ENCODE measurements around the gene DMD. TPM values are rescaled to one million over a fixed set of nuclear protein-coding genes. Genes with fewer than 3 reads are reported as not detected.

Gene DMD
- total RNA-seq, 1 donor from 2014 or later = 23.9 TPM

GRCh38 chrX:32141841-32142240, 1069.5 kb downstream of the DMD start:
- no peak overlapping the region for H3K27ac Mint-ChIP-seq
- no peak for TF ChIP-seq CTCF (IDR thresholded peaks at IDR 0.05; ENCODE audit: unreplicated experiment)
- no peaks in the 10 kb centered on the region for H3K4me1 Mint-ChIP-seq (ENCODE audit: low read depth)
- peaks cover 20% of the 10 kb centered on the region for H3K9me3 Mint-ChIP-seq (ENCODE audit: low read depth)
- H3K27me3 Mint-ChIP-seq = no peaks in the 10 kb centered on the region
- no peak for DNase-seq (ENCODE audit: low spot score, unreplicated experiment)
- H3K4me3 Mint-ChIP-seq (ENCODE audit: low read depth) = no peak overlapping the region
- H3K36me3 Mint-ChIP-seq (ENCODE audit: insufficient read depth) = no peaks in the 10 kb centered on the region

- no peak for TF ChIP-seq CTCF (IDR thresholded peaks at IDR 0.05; ENCODE audit: unreplicated experiment)
- Mint-ChIP-seq H3K9me3 (ENCODE audit: low read depth) (peaks cover 19% of the 10 kb centered on the region), H3K27me3 (no peaks in the 10 kb centered on the region), H3K36me3 (ENCODE audit: insufficient read depth) (no peaks in the 10 kb centered on the region), H3K4me3 (ENCODE audit: low read depth) (no peak overlapping the region), H3K4me1 (ENCODE audit: low read depth) (no peaks in the 10 kb centered on the region), H3K27ac (no peak overlapping the region)
- no peak for DNase-seq (ENCODE audit: low spot score, unreplicated experiment)
Measured at GRCh38 chrX:32139476-32139875, 1071.9 kb downstream of the DMD start.

- Mint-ChIP-seq H3K27ac (no peak overlapping the region), H3K9me3 (ENCODE audit: low read depth) (peaks cover 26% of the 10 kb centered on the region), H3K4me1 (ENCODE audit: low read depth) (no peaks in the 10 kb centered on the region), H3K4me3 (ENCODE audit: low read depth) (no peak overlapping the region), H3K36me3 (ENCODE audit: insufficient read depth) (no peaks in the 10 kb centered on the region), H3K27me3 (no peaks in the 10 kb centered on the region)
- DNase-seq (ENCODE audit: low spot score, unreplicated experiment) = peak; percentile 28
- TF ChIP-seq CTCF (IDR thresholded peaks at IDR 0.05; ENCODE audit: unreplicated experiment) = no peak
Measured at GRCh38 chrX:32137525-32137924, 1073.8 kb downstream of the DMD start.

GRCh38 chrX:32126997-32127396, 1084.4 kb downstream of the DMD start:
- Mint-ChIP-seq H3K27me3 (no peaks in the 10 kb centered on the region), H3K9me3 (ENCODE audit: low read depth) (peaks cover 20% of the 10 kb centered on the region), H3K27ac (no peak overlapping the region), H3K36me3 (ENCODE audit: insufficient read depth) (no peaks in the 10 kb centered on the region), H3K4me3 (ENCODE audit: low read depth) (no peak overlapping the region), H3K4me1 (ENCODE audit: low read depth) (peaks cover 2% of the 10 kb centered on the region)
- no peak for TF ChIP-seq CTCF (IDR thresholded peaks at IDR 0.05; ENCODE audit: unreplicated experiment)
- DNase-seq (ENCODE audit: low spot score, unreplicated experiment) = no peak

- no peak for DNase-seq (ENCODE audit: low spot score, unreplicated experiment)
- H3K4me3 Mint-ChIP-seq (ENCODE audit: low read depth) = no peak overlapping the region
Measured at GRCh38 chrX:32118832-32119231, 1092.5 kb downstream of the DMD start.

More at GRCh38 chrX:32118832-32119231, 1092.5 kb downstream of the DMD start:
- H3K27me3 Mint-ChIP-seq = no peaks in the 10 kb centered on the region
- peaks cover 10% of the 10 kb centered on the region for H3K4me1 Mint-ChIP-seq (ENCODE audit: low read depth)
- peaks cover 44% of the 10 kb centered on the region for H3K9me3 Mint-ChIP-seq (ENCODE audit: low read depth)
- no peak overlapping the region for H3K27ac Mint-ChIP-seq
- no peak for TF ChIP-seq CTCF (IDR thresholded peaks at IDR 0.05; ENCODE audit: unreplicated experiment)
- H3K36me3 Mint-ChIP-seq (ENCODE audit: insufficient read depth) = peaks cover 1% of the 10 kb centered on the region
